ENCODE measurements around the gene VASP.
A peak's percentile ranks its signal among the peaks of the same experiment; 100 is the strongest.

The VASP gene

DNA sequence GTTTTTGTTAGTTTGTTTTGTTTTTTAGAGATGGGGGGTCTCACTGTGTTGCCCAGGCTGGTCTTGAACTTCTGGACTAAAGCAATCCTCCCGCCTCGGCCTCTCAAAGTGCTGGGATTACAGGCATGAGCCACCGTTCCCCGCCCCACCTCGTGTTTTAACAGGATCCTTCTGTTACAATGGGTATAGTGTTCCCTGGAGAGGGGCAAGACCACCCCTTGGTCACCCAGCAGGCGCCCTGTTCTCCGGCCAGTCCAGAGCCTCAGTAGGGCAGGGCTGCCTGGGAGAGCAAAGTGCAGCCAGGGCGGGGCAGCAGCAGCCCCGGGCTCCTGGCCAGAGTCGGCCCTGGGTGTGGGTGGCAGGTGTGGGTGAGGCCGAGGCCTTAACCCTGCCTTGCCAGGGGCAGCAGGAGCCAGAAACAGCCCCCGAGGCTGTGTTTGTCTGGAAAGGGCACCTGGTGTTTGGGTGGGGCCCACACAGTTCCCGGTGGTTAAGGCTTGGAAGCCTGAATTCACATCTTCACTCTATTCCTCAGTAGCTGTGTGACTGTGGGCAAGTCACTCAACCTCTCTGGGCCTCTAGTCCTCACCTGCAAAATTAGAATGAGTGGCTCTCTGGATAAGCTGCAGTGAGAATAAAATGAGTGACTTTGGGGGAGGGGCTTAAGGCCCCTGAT is 7.2 kb downstream of the VASP start:
- no peak for DNase-seq (ENCODE audit: low read depth in 2 of 2)

DNA sequence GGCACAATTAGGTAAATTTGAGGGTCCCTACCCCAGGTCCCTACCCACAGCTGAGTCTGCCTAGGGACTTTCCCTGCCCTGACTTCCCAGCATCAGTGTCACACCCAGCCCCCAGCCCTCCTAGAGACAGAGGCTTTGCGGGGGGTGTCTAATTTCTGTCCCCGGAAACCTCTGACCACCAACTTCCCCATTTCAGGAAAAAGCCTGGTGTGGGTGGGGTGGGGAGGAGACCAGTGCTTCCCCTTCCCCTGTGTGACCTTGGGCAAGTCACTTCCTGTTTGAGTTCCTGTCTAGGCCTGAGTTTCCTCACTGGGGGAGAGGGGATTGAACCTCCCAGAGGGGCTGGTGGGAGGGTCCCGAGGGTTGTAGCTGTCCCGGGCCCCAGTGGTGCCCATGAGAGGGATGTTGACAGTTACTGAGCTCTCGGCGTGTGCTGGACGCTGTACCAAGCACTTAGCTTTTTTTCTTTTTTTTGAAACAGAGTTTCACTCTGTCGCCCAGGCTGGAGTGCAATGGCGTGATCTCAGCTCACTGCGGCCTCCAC is 7.9 kb downstream of the VASP start:
- no peak for DNase-seq (ENCODE audit: low read depth in 2 of 2)

DNA sequence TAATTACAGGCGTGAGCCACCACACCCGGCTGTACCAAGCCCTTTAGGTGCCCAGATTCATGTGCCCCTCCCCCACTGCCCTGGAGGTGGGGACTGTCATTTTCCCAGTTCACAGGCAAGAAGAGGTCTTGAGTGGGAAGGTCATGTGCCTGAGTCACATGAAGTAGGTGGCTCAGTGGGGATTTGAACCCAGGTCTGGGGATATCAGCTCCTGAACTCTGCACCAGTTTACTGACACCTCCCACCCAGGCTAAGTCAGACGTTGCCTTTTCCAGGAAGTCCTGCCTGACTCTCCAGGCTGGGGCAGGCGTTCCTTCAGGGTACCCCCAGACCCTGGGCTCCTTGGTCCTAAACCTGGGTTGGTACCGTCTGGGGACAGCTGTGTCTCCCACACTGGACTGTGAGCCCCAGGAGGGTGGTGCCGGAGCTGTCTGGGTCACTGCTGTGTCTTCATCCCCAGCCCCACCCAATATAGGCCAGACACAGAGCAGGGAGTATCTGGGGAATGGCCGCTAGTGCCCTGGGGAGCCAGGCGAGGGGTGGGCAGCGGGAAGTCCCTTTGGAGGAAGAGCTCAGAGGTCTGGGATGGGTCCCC is 8.6 kb downstream of the VASP start:
- DNase-seq (ENCODE audit: low read depth in 2 of 2): no peak

DNA sequence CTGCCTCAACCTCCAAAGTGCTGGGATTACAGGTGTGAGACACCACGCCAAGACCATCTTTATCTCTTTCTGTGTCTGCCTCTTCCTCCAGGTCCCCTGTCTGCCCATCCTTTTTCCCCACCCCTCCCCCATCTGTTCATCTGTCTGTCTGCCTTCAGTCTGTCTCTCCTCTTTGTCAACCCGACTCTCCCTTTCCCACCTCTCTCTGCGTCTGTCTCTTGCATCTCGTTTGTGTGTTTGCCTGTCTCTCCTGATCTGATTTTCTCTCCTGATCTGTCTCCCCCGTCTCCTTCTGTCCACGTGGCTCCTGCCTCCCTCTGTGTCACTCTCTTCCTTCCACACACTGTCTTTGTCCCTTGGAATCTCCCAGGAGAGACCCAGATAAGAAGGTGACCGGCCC is 10.0 kb downstream of the VASP start:
- no peak for DNase-seq (ENCODE audit: low read depth in 2 of 2)

DNA sequence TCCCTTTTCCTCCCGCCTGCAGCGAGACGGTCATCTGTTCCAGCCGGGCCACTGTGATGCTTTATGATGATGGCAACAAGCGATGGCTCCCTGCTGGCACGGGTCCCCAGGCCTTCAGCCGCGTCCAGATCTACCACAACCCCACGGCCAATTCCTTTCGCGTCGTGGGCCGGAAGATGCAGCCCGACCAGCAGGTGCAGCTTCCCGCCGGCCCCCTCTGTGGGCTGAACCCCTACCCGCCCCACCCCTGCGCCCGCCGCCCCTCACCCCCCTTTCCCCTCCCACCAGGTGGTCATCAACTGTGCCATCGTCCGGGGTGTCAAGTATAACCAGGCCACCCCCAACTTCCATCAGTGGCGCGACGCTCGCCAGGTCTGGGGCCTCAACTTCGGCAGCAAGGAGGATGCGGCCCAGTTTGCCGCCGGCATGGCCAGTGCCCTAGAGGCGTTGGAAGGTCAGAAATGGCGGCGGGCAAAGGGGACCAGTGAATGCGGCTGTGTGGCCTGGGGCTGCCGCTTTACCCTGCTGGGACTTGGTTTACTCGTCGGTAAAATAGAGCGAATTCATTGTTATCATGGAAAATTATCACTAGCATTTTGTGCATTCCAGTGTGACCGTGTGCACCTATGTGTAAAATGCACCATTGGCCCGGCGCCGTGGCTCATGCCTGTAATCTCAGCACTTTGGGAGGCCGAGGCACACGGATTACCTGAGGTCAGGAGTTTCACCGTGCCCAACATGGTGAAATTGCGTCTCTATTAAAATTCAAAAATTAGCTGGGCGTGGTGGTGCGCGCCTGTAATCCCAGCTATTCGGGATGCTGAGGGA is 10.6 kb downstream of the VASP start:
- DNase-seq (ENCODE audit: low read depth in 2 of 2): no peak

DNA sequence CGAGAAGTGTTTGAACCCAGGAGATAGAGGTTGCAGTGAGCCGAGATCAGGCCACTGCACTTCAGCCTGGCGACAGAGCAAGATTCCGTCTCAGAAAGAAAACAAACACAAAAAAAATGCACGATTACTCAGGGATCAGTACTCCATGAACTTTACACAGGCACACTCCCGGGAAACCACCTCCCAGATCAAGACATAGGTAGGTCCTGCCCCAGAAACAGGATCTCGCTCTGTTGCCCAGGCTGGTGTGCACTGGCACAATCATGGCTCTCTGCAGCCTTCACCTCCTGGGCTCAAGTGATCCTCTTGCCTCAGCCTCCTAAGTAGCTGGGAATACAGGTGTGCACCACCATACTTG is 11.2 kb downstream of the VASP start:
- DNase-seq (ENCODE audit: low read depth in 2 of 2): no peak

DNA sequence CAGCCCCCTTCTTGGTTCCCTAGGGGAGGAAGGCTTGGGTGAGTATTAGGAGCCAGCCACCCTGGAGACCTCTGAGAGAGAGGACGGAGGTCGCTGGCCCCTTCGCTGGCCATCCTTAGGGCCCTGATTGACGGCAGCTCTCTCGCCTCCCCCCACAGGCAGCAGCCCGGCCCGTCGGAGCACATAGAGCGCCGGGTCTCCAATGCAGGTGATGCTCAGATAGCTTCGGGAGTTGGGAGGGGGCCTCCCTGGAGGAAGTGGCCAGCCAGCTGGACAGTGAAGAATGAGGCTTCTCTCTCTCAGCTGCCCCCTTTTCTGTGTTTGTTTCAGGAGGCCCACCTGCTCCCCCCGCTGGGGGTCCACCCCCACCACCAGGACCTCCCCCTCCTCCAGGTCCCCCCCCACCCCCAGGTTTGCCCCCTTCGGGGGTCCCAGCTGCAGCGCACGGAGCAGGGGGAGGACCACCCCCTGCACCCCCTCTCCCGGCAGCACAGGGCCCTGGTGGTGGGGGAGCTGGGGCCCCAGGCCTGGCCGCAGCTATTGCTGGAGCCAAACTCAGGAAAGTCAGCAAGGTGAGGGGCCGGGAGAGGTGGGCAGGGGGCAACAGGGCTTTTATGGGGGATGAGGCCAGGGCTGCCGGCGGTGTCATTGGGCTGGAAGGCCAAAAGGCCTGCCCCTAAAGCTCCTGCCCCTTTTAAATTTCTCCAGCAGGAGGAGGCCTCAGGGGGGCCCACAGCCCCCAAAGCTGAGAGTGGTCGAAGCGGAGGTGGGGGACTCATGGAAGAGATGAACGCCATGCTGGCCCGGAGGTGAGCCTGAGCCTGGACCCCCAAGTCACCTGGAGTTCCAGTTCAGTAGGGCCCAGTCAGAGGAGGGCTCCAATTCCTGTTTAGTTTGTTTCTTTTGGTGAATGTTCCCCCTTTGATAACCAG is 15.0 kb downstream of the VASP start:
- DNase-seq (ENCODE audit: low read depth in 2 of 2): no peak

DNA sequence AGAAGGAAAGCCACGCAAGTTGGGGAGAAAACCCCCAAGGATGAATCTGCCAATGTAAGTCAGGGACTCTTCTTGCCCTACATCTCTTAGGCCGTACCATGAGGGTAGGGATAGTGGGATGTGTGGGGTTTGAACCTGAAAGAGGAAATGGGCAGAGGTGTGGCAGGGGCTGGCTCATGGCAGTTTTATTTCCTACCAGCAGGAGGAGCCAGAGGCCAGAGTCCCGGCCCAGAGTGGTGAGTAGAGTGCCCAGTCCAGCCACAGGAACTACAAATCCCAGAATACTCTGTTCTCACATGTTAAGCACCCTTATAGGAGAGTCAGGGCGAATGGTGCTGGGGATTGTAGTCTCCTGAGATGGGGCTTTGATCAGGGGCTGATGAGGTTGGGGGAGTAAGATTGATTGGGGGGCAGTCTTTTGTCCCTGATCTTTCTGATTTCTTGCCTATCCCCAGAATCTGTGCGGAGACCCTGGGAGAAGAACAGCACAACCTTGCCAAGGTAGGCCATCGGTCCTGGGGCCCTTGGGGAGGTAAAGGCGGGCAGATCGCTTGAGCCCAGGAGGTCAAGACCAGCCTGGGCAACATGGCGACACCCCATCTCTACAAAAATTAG is 16.5 kb downstream of the VASP start:
- DNase-seq (ENCODE audit: low read depth in 2 of 2): peak; percentile 41 to 44

DNA sequence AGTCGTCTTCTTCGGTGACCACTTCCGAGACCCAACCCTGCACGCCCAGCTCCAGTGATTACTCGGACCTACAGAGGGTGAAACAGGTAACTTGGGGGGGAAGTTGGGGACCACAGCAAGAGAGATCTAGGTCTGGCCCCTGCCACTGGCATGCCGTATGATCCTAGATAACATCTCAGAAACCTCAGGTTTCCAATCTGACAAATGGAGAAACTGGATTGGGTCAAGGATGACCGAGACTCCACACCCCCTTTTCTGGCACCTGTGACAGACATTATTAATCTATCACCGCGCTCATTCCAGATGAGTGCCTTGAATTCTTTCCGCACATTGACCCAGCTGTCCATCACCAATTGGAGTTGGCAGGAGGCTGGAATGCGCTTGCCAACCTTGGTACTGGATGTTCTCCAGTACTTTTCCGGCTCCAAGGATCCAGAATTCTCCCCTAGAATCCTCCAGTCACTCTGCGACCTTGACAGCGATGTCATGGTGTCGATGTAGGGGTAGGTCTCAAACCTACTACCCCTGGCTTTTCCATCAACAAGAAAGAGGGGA is 17.4 kb downstream of the VASP start:
- DNase-seq (ENCODE audit: low read depth in 2 of 2): no peak

DNA sequence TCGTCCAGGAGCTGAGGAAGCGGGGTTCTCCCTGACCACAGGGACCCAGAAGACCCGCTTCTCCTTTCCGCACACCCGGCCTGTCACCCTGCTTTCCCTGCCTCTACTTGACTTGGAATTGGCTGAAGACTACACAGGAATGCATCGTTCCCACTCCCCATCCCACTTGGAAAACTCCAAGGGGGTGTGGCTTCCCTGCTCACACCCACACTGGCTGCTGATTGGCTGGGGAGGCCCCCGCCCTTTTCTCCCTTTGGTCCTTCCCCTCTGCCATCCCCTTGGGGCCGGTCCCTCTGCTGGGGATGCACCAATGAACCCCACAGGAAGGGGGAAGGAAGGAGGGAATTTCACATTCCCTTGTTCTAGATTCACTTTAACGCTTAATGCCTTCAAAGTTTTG is 18.9 kb downstream of the VASP start:
- peak; percentile 43 for DNase-seq (ENCODE audit: low read depth in 2 of 2)

DNA sequence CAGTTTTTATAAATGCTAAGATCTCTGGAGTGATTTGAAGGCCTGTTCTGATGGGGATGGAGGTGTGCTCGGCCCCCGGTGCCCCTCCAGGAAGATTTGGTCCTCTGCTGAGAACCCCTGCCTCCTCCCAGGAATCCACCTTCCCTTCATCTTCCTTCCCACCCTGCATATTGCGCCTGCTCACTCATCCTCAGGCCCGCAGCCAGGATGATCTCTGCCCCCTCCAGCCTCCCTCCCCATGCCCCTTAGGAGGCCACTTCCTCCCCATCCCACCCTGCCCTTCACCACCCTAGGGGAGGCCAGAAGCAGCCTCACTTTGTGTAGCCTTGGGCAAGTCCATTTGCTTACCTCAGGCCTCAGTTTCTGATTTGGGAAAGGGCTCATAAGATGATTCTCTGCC is 19.7 kb downstream of the VASP start:
- no peak for DNase-seq (ENCODE audit: low read depth in 2 of 2)

DNA sequence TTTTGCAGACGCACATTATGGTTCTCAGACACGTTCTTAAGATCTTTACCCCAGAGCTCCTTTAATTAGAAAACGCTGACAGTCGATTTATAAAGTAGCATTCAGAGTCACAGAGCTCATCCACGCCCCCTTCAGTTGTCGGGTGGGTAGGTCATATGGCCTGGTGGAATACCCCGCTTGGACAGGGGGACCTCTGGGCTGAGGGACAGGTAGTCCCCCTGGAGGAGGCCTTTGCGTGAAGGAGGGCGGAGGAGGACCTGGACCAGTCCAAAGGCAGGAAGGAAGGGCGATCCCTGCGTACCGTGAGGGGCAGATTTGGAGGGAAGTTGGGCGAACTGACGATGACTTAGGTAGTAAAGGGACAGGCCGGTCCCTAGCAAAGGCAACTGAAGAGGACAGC is 20.5 kb downstream of the VASP start:
- DNase-seq (ENCODE audit: low read depth in 2 of 2): no peak

DNA sequence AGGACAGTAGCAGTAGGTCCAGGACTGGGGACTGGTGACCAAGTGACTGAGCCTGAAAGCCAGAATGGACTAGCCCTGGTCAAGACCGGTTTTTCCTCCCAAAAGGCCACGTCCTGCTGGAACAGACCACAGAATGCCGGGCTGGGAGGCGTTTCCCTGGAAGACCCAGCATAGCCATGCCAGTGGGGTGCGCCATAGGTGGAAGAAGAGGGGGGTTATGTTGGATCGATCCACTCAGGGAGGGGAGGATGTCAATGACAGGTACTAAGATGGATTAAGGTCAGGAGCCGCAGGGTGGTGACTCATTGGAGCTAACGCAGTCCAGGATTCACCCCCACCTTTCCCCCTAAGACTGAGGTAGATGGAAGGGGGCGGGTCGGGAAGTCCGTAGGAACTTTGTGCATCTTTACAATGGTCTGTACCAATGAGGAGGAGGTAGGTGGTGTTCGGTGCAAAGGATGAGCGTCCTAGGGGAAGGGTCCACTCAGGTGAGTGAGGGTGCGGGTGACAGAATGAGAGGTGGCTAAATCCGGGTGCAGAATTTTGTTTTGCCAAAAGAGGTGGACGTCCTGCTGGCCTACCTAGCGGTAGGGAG is 21.0 kb downstream of the VASP start:
- no peak for DNase-seq (ENCODE audit: low read depth in 2 of 2)

DNA sequence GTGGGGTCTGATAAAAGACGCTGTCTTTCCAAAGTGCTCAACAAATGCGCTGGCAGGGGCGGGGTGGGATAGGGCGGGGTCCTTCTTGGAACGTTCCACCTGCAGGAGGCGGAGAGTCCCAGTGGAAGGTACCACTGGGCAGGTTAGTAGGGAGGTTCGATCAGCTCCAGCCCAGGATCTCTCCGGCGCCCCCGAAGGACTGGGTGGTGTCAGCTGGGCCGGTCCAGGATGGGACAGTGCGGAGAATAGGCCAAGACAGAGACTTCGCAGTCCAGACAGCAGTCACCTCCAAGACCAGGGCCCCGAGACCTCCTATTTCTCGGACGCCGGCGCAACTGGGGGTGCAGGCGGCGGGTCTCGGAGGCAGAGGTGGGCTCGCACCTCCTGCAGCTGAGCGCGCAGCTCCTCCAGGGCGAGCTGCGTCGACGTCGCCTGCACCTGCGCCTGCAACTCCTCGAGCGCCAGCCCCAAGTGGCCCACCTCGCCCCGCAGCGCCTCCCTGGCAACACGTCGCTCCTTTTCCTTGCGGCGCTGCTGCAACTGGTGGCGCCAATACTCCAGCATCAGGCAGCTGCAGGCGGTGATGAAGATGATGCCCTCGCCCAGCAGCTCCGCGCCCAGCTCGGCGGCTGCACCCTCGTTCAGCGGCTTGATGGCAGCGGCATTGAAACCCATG is 21.6 kb downstream of the VASP start:
- no peak for DNase-seq (ENCODE audit: low read depth in 2 of 2)

DNA sequence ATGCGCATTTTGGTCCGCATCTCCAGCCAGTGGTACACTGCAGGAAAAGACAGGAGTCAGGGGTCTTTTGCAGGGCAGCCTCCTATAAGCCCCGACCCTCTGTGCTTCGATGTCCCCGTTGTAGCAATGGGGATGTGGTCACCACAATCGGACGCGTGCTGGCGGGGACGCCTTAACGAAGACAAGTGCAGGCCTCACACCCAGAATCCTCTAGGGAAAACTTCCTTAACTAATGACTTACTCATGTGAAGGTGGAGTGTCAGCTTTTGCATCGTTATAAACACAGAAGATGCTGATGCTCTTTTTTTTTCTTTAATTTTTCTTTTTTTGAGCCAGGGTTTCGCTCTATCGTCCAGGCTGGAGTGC is 22.1 kb downstream of the VASP start:
- DNase-seq (ENCODE audit: low read depth in 2 of 2): no peak

DNA sequence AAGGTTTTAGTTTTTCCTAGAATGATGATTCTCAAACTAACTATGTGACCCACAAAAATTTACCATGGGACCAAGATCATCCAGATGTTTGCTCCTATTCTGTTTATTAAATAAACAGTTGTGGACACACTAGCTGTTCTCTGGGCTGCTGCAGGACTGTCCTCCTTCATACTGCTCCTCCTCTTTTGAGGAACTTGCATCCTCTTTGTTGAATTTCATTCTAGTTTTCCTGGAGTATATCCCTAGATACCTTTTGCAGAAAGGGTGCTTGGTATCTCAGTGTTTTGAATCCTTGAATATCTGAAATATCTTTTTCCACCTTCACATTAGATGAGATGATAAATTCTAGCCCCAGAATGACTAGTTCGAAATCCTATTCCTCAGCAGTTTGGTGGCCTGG is 24.1 kb downstream of the VASP start:
- no peak for DNase-seq (ENCODE audit: low read depth in 2 of 2)

DNA sequence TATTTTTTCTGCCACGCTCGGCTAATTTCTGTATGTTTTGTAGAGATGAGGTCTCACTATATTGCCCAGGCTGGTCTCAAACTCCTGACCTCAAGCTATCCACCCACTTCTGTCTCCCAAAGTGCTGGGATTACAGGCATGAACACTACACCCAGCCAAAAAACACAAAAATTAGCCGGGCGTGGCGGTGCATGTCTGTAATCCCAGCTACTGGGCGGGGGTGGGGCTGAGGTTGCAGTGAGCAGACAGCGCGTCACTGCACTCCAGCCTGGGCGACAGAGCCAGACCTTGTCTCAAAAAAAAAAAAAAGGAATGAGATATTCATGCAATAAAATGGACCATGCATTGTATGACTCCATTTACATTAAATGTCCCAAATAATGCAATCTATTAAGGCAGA is 32.2 kb downstream of the VASP start:
- no peak for DNase-seq (ENCODE audit: low read depth in 2 of 2)

DNA sequence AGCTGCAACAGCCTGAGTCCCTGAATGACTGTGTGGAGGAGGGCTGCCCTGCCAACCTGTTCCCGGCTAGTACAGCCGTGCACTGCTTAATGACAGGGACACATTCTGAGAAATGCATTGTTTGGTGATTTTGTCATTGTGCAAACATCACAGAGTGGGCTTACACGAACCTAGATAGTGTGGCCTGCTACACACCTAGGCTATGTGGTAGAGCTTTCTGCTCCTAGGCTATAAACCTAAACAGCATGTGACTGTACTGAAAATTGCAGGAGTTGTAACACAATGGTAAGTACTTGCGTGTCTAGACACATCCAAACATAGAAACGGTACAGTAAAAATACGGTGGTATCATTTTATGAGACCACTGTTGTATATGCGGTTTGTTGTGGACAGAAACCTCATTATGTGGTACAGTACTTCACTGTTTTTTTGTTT is 35.0 kb downstream of the VASP start:
- DNase-seq (ENCODE audit: low read depth in 2 of 2): no peak

DNA sequence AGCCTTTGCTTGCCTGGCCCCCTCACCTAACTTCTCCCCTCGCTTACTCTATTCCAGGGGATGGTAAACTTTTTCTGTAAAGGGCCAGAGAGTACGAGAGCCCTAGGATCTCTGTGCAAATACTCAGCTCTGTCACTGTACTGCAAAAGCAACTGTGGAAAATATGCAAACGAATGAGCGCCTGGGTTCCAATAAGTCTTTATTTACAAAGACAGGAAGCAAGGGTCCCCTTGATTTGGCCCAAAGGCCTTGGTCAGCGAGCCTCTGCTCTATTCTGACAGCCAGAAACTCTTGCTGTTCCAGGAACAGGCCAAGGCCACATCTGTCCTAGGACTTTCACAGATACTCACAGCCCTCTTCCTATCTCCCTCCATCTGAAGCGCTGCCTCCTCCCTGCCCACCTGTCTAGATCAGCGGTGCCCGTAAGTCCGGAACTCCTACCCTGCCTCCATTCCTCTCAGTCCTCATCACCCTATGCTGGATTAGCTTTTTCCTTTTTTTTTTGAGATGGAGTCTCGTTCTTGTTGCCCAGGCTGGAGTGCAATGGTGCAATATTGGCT is 40.0 kb downstream of the VASP start:
- DNase-seq (ENCODE audit: low read depth in 2 of 2): no peak
